Smooth muscle cell (in vitro differentiated cells): ENCODE data around the gene IFFO2. TPM values are rescaled to one million over a fixed set of nuclear protein-coding genes. Genes with fewer than 3 reads are reported as not detected.

ENCODE experiments used
- DNase-seq: peaks from one replicate; lab custom pipeline; 2025; ENCODE audit not compliant: unreplicated experiment; lab: John Stamatoyannopoulos, UW
- H2AFZ ChIP-seq: fragments of 200-600 bp; sonication (generic); 2 replicates; pipeline ENCODE4 v1.6.0; 2016; ENCODE audit warnings: antibody characterized with exemption, low read depth, mild to moderate bottlenecking
- H3F3A ChIP-seq: fragments of 200-600 bp; sonication (generic); 2 replicates; pipeline ENCODE4 v1.6.0; 2017; ENCODE audit warnings: antibody characterized with exemption, low read depth
- H3K27ac ChIP-seq: fragments of 200-600 bp; sonication (generic); 2 replicates; pipeline ENCODE4 v1.5.1; 2016; ENCODE audit warnings: low read depth, mild to moderate bottlenecking
- H3K27me3 ChIP-seq: fragments of 200-600 bp; sonication (generic); 2 replicates; pipeline ENCODE4 v1.6.1; 2016; ENCODE audit warnings: low read depth, mild to moderate bottlenecking
- H3K36me3 ChIP-seq: fragments of 200-600 bp; sonication (generic); 2 replicates; pipeline ENCODE4 v1.5.1; 2016; ENCODE audit warnings: low read depth
- H3K4me1 ChIP-seq: fragments of 200-600 bp; sonication (generic); 2 replicates; pipeline ENCODE4 v1.5.1; 2016; ENCODE audit warnings: low read depth
- H3K4me2 ChIP-seq: fragments of 200-600 bp; sonication (generic); 2 replicates; pipeline ENCODE4 v1.6.0; 2016; ENCODE audit warnings: mild to moderate bottlenecking
- H3K4me3 ChIP-seq: fragments of 200-600 bp; sonication (generic); 2 replicates; pipeline ENCODE4 v1.5.1; 2016; ENCODE audit warnings: mild to moderate bottlenecking
- H3K79me2 ChIP-seq: fragments of 200-600 bp; sonication (generic); 2 replicates; pipeline ENCODE4 v1.6.0; 2016; ENCODE audit warnings: low read depth, mild to moderate bottlenecking
- H3K9ac ChIP-seq: fragments of 200-600 bp; sonication (generic); 2 replicates; pipeline ENCODE4 v1.6.0; 2016; ENCODE audit warnings: low read depth
- H3K9me3 ChIP-seq: fragments of 200-600 bp; sonication (generic); replicated peaks from 2 replicates; pipeline ENCODE4 v1.5.1; 2016; ENCODE audit warnings: low read depth
- H4K20me1 ChIP-seq: fragments of 200-600 bp; sonication (generic); 2 replicates; pipeline ENCODE4 v1.6.0; 2016; ENCODE audit warnings: low read depth
- WGBS: methylation state at CpG from one replicate; pipeline ENCODE4 v1.1.7; 2016; ENCODE audit warnings: low lambda C conversion rate; 5-methylcytosine and 5-hydroxymethylcytosine counted together
- polyA plus RNA-seq: library from polyadenylated mRNA; unstranded; fragments of >200 nt; fragmentation: Nextera tagmentation; extraction: Ambion mirVana; gene quantifications from 2 replicates; pipeline ENCODE4 v1.2.1, GENCODE V29; 2016
- total RNA-seq: library from RNA; depleted of rRNA; stranded (reverse); fragments of >200 nt; gene quantifications from 2 replicates; pipeline ENCODE4 v1.2.3, GENCODE V29; 2014
- TF ChIP-seq, protein P1 (sequence below): fragments of 200-600 bp; sonication (generic); IDR thresholded peaks from 2 replicates; pipeline ENCODE4 v1.5.1; 2017; ENCODE audit warnings: borderline replicate concordance, mild to moderate bottlenecking, antibody characterized with exemption; ENCODE audit not compliant: insufficient read depth, poor library complexity, severe bottlenecking

Gene IFFO2
- total and polyA plus RNA-seq, 2 experiments from 2014 or later = 5.7 to 19.1 TPM

DNA sequence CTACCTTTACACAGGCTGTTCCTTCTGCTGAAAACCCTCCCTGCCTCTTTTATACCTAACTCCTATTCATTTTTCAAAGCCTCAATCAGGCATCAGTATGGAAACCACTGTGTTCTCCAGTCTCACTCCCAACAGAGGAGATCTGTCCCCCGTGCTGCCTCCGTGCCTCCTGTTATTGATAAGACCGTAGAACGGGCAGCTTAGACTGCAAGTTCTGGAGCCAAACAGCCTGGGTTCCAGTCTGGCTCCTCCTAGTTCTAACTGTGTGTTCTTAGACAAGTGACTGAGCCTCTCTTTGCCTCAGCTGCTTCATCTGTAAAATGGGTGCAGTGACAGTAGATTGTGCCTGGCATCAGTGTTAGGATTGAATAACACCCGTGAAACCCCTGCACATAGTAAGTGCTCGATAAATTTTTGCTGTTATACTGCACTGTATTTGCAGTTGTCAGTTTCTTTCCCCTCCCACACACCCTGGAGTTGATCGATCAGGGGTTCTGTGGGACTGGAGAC, 17.0 kb upstream of the IFFO2 start:
- Histone ChIP-seq H2AFZ (no peak overlapping the region), H3F3A (no peaks in the 10 kb centered on the region), H3K27ac (no peak overlapping the region), H3K27me3 (no peaks in the 10 kb centered on the region), H3K9me3 (no peaks in the 10 kb centered on the region), H3K9ac (no peak overlapping the region), H3K4me2 (no peak overlapping the region), H3K79me2 (no peaks in the 10 kb centered on the region), H3K4me3 (no peak overlapping the region), H3K4me1 (no peaks in the 10 kb centered on the region), H3K36me3 (no peaks in the 10 kb centered on the region), H4K20me1 (no peaks in the 10 kb centered on the region)
- DNase-seq = no peak
- TF ChIP-seq, protein P1, sequence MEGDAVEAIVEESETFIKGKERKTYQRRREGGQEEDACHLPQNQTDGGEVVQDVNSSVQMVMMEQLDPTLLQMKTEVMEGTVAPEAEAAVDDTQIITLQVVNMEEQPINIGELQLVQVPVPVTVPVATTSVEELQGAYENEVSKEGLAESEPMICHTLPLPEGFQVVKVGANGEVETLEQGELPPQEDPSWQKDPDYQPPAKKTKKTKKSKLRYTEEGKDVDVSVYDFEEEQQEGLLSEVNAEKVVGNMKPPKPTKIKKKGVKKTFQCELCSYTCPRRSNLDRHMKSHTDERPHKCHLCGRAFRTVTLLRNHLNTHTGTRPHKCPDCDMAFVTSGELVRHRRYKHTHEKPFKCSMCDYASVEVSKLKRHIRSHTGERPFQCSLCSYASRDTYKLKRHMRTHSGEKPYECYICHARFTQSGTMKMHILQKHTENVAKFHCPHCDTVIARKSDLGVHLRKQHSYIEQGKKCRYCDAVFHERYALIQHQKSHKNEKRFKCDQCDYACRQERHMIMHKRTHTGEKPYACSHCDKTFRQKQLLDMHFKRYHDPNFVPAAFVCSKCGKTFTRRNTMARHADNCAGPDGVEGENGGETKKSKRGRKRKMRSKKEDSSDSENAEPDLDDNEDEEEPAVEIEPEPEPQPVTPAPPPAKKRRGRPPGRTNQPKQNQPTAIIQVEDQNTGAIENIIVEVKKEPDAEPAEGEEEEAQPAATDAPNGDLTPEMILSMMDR = no peak
- 80% methylated on average over 7 of the region's 7 CpGs for WGBS

DNA sequence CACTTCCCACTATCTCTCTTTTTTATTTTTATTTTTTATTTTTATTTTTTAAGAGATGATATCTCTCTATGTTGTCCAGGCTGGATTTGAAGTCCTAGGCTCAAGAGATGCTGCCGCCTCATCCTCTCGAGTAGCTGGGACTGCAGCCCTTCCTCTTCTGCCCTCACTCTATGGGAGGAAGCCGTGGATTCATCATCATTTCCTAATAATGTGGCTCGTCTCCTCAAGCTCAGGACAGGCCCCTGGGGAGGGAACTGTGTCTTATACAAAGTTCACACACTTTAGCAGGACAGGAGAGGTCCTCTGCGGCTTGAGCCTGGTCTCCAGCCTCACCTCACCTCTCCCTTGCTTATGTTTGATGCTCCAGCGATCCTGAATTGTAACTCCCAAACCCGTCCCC, 16.5 kb upstream of the IFFO2 start:
- H3K27ac ChIP-seq = no peak overlapping the region
- H4K20me1 ChIP-seq = no peaks in the 10 kb centered on the region
- no peak overlapping the region for H3K4me3 ChIP-seq
- no peak overlapping the region for H2AFZ ChIP-seq
- H3K36me3 ChIP-seq = no peaks in the 10 kb centered on the region
- no peaks in the 10 kb centered on the region for H3K9me3 ChIP-seq
- H3K9ac ChIP-seq = no peak overlapping the region
- no peaks in the 10 kb centered on the region for H3F3A ChIP-seq
- no peak overlapping the region for H3K4me2 ChIP-seq
- no peak for DNase-seq
- H3K79me2 ChIP-seq = no peaks in the 10 kb centered on the region
- WGBS = 65% methylated on average over 7 of the region's 7 CpGs
- no peaks in the 10 kb centered on the region for H3K27me3 ChIP-seq
- H3K4me1 ChIP-seq = no peaks in the 10 kb centered on the region
- TF ChIP-seq, protein P1 = no peak

DNA sequence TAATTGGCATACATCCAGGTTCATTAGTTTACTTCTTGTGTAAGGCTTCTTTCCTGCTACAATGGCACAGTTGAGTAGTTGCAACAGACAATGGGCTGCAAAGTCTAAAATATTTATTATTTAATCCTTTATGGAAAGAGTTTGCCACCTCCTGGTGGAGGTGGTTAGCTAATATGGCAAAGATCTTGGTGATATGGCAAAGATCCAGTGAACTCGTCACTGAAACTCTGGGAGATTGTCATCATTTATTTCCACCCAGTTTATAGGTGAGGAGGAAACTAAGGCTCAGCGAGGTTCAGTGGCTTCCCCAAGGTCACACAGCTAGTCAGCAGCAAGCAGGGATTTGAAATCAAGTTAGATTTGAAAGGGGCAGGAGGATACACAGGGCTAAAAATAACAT, 16.1 kb upstream of the IFFO2 start:
- Histone ChIP-seq H3K27me3 (no peaks in the 10 kb centered on the region), H3K79me2 (no peaks in the 10 kb centered on the region), H2AFZ (no peak overlapping the region), H3K4me3 (no peak overlapping the region), H4K20me1 (no peaks in the 10 kb centered on the region), H3F3A (no peaks in the 10 kb centered on the region), H3K9ac (no peak overlapping the region), H3K9me3 (no peaks in the 10 kb centered on the region), H3K27ac (no peak overlapping the region), H3K36me3 (no peaks in the 10 kb centered on the region), H3K4me2 (no peak overlapping the region), H3K4me1 (no peaks in the 10 kb centered on the region)
- WGBS = 64% methylated on average over 2 of the region's 2 CpGs
- no peak for DNase-seq
- TF ChIP-seq, protein P1 = peak; percentile 4

DNA sequence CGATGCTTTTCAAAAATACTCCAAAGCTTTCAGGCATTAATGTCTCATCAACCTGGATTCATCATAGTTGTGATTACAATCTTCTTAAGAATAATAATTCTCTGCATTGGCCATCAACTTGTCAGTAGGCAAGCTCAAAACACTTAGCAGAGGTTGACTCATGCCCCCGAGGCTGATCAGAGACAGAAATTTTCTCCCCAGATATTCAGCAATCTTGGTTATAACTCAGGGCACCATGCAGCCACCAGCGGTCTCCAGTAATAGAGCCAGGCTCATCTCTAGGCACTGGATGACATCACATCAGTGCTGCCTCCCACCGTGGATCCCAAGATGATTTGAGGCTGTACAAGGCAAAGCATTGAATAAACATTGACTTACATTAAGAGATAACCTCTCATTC, 14.3 kb upstream of the IFFO2 start:
- Histone ChIP-seq H3K4me3 (no peak overlapping the region), H3K4me2 (no peak overlapping the region), H3K79me2 (no peaks in the 10 kb centered on the region), H3K27ac (no peak overlapping the region), H3K9me3 (no peaks in the 10 kb centered on the region), H3K9ac (no peak overlapping the region), H4K20me1 (no peaks in the 10 kb centered on the region), H2AFZ (no peak overlapping the region), H3K36me3 (no peaks in the 10 kb centered on the region), H3K4me1 (peaks cover 4% of the 10 kb centered on the region), H3K27me3 (no peaks in the 10 kb centered on the region), H3F3A (no peaks in the 10 kb centered on the region)
- TF ChIP-seq, protein P1 = no peak
- no peak for DNase-seq
- WGBS = 57% methylated on average over 4 of the region's 4 CpGs
